IMR-90 (cell line): ENCODE measurements around the gene WRAP73. TPM values are rescaled to one million over a fixed set of nuclear protein-coding genes. Genes with fewer than 3 reads are reported as not detected.

ENCODE experiments used
- ATAC-seq: fragments of 200-7000 bp; cut with Tn5 transposase; 2 replicates; pipeline ENCODE4 v1.9.1; 2020; ENCODE audit warnings: low read depth, mild to moderate bottlenecking, moderate library complexity
- BruUV-seq: library from RNA; stranded (reverse); fragments of 400-500 nt; replicated peaks from 2 replicates; lab custom pipeline; 2021; lab: Mats Ljungman, UMichigan
- CTCF ChIA-PET: fragments of 300-600 bp; formaldehyde crosslinking; extraction: SDS; loops from one replicate; lab custom pipeline; 2021; ENCODE audit warnings: antibody characterized with exemption; lab: Yijun Ruan, JAX
- POLR2A ChIA-PET: fragments of 300-600 bp; sonication (Branson Sonifier 250); formaldehyde crosslinking; loops from one replicate; lab custom pipeline; 2022; ENCODE audit warnings: antibody characterized with exemption; ENCODE audit not compliant: unreplicated experiment; lab: Charles Lee
- DNase-seq: peaks from one replicate; pipeline ENCODE4 v3.0.0; 2013
- H2AFZ ChIP-seq: replicated peaks from 2 replicates; pipeline ENCODE3; 2013; ENCODE audit warnings: low read length, mild to moderate bottlenecking; ENCODE audit not compliant: poor library complexity
- H2AK5ac ChIP-seq: 2 replicates; pipeline ENCODE4 v1.6.1; 2013; ENCODE audit warnings: low read depth, low read length, inconsistent platforms
- H2AK9ac ChIP-seq: replicated peaks from 2 replicates; pipeline ENCODE3; 2013; ENCODE audit warnings: mild to moderate bottlenecking, low read depth, low read length, moderate library complexity; ENCODE audit not compliant: poor library complexity
- H2BK120ac ChIP-seq: 2 replicates; pipeline ENCODE4 v1.6.1; 2013; ENCODE audit warnings: low read depth, low read length, inconsistent platforms
- H2BK15ac ChIP-seq: 3 replicates; pipeline ENCODE4 v1.6.1; 2013; ENCODE audit warnings: low read depth, low read length, inconsistent platforms
- H2BK20ac ChIP-seq: 2 replicates; pipeline ENCODE4 v1.6.1; 2013; ENCODE audit warnings: low read depth, mild to moderate bottlenecking, inconsistent platforms, low read length, moderate library complexity
- H2BK5ac ChIP-seq: 2 replicates; pipeline ENCODE4 v1.6.1; 2013; ENCODE audit warnings: mild to moderate bottlenecking, low read depth, low read length, inconsistent platforms; ENCODE audit not compliant: poor library complexity, severe bottlenecking
- H3K14ac ChIP-seq: replicated peaks from 2 replicates; pipeline ENCODE4 v1.6.1; 2013; ENCODE audit warnings: low read depth, low read length, inconsistent platforms
- H3K18ac ChIP-seq: 2 replicates; pipeline ENCODE4 v1.6.1; 2013; ENCODE audit warnings: low read depth, low read length, control low read depth
- H3K23ac ChIP-seq: 2 replicates; pipeline ENCODE4 v1.6.1; 2013; ENCODE audit warnings: low read depth, low read length, inconsistent platforms
- H3K27ac ChIP-seq: 2 replicates; pipeline ENCODE4 v1.5.1; 2013; ENCODE audit warnings: mild to moderate bottlenecking, control low read depth, low read length; ENCODE audit not compliant: insufficient read depth
- H3K27me3 ChIP-seq: 2 replicates; pipeline ENCODE4 v1.6.1; 2013; ENCODE audit warnings: low read length; ENCODE audit not compliant: control insufficient read depth, insufficient read depth
- H3K36me3 ChIP-seq: 2 replicates; pipeline ENCODE4 v1.6.1; 2013; ENCODE audit warnings: low read length, mixed read lengths; ENCODE audit not compliant: control insufficient read depth, insufficient read depth
- H3K4ac ChIP-seq: 2 replicates; pipeline ENCODE4 v1.6.1; 2013; ENCODE audit warnings: low read depth, low read length, inconsistent platforms
- H3K4me1 ChIP-seq: 2 replicates; pipeline ENCODE4 v1.6.1; 2013; ENCODE audit warnings: low read length, mixed read lengths; ENCODE audit not compliant: control insufficient read depth, insufficient read depth
- H3K4me2 ChIP-seq: 2 replicates; pipeline ENCODE4 v1.6.1; 2013; ENCODE audit warnings: low read depth, mild to moderate bottlenecking, control low read depth, low read length, moderate library complexity
- H3K4me3 ChIP-seq: 2 replicates; pipeline ENCODE4 v1.5.1; 2013; ENCODE audit warnings: low read depth, mild to moderate bottlenecking, control low read depth, low read length, moderate library complexity; ENCODE audit not compliant: insufficient read depth
- H3K56ac ChIP-seq: 2 replicates; pipeline ENCODE4 v1.6.1; 2013; ENCODE audit warnings: low read length, inconsistent platforms; ENCODE audit not compliant: insufficient read depth; ENCODE audit errors: extremely low read depth
- H3K79me1 ChIP-seq, 2 experiments: 2 replicates each; pipeline ENCODE4 v1.6.1; 2013; ENCODE audit warnings: low read length in 2 of 2, inconsistent platforms in 1 of 2, low read depth in 1 of 2
- H3K9ac ChIP-seq: 2 replicates; pipeline ENCODE4 v1.6.1; 2013; ENCODE audit warnings: low read depth, low read length, control low read depth
- H3K9me1 ChIP-seq: 2 replicates; pipeline ENCODE4 v1.6.1; 2013; ENCODE audit warnings: low read length, inconsistent platforms; ENCODE audit not compliant: insufficient read depth
- H3K9me3 ChIP-seq: 2 replicates; pipeline ENCODE4 v1.6.1; 2013; ENCODE audit warnings: low read length; ENCODE audit not compliant: control insufficient read depth, insufficient read depth
- H4K20me1 ChIP-seq: 2 replicates; pipeline ENCODE4 v1.6.1; 2013; ENCODE audit warnings: low read length, inconsistent platforms; ENCODE audit not compliant: insufficient read depth
- H4K5ac ChIP-seq: 2 replicates; pipeline ENCODE4 v1.6.1; 2013; ENCODE audit warnings: mild to moderate bottlenecking, low read depth, low read length, control low read depth
- H4K8ac ChIP-seq, 2 experiments: 2 replicates each; pipeline ENCODE4 v1.6.1; 2013; ENCODE audit warnings: low read depth in 2 of 2, low read length in 2 of 2, control low read depth in 1 of 2, inconsistent platforms in 1 of 2
- H4K91ac ChIP-seq: 2 replicates; pipeline ENCODE4 v1.6.1; 2013; ENCODE audit warnings: low read depth, low read length, inconsistent platforms; ENCODE audit not compliant: insufficient read depth
- BHLHE40 ChIP-seq: fragments of 150-350 bp; IDR thresholded peaks from 2 replicates; pipeline ENCODE4 v1.6.1; 2016; ENCODE audit warnings: mild to moderate bottlenecking, low read depth, low read length
- CEBPB ChIP-seq: IDR thresholded peaks from 2 replicates; pipeline ENCODE4 v1.6.1; 2012; ENCODE audit warnings: low read depth, low read length, improper control_type of control experiment
- CTCF ChIP-seq: conservative IDR thresholded peaks from 2 replicates; pipeline ENCODE4 v1.5.1; 2012; ENCODE audit warnings: mild to moderate bottlenecking, low read depth, low read length, improper control_type of control experiment
- ELK1 ChIP-seq: fragments of 150-350 bp; IDR thresholded peaks from 2 replicates; pipeline ENCODE4 v1.6.1; 2016; ENCODE audit warnings: low read depth, mild to moderate bottlenecking, low read length, moderate library complexity, borderline replicate concordance
- FOS ChIP-seq: fragments of 150-350 bp; IDR thresholded peaks from 2 replicates; pipeline ENCODE4 v1.6.1; 2016; ENCODE audit warnings: low read depth, low read length
- MAZ ChIP-seq: IDR thresholded peaks from 2 replicates; pipeline ENCODE4 v1.6.1; 2012; ENCODE audit warnings: low read depth, mild to moderate bottlenecking, low read length, improper control_type of control experiment, moderate library complexity, borderline replicate concordance
- MXI1 ChIP-seq: IDR thresholded peaks from 2 replicates; pipeline ENCODE4 v1.6.1; 2012; ENCODE audit warnings: low read depth, mild to moderate bottlenecking, low read length, moderate library complexity, borderline replicate concordance
- NFE2L2 ChIP-seq: fragments of 150-350 bp; IDR thresholded peaks from 2 replicates; pipeline ENCODE4 v1.6.1; 2016; ENCODE audit warnings: low read depth, mild to moderate bottlenecking, low read length
- RAD21 ChIP-seq: IDR thresholded peaks from 2 replicates; pipeline ENCODE4 v1.6.1; 2012; ENCODE audit warnings: low read length, improper control_type of control experiment
- RCOR1 ChIP-seq: IDR thresholded peaks from 2 replicates; pipeline ENCODE4 v1.6.1; 2012; ENCODE audit warnings: mild to moderate bottlenecking, low read length, improper control_type of control experiment; ENCODE audit not compliant: insufficient replicate concordance
- RFX5 ChIP-seq: IDR thresholded peaks from 2 replicates; pipeline ENCODE4 v1.8.0; 2012; ENCODE audit warnings: low read depth, mild to moderate bottlenecking, low read length, moderate library complexity
- SMC3 ChIP-seq: fragments of 150-350 bp; IDR thresholded peaks from 2 replicates; pipeline ENCODE4 v1.6.1; 2016; ENCODE audit warnings: low read depth, mild to moderate bottlenecking, antibody characterized with exemption, low read length, moderate library complexity
- USF2 ChIP-seq: fragments of 150-350 bp; IDR thresholded peaks from 2 replicates; pipeline ENCODE4 v1.6.1; 2017; ENCODE audit warnings: mild to moderate bottlenecking, antibody characterized with exemption, low read length, low read depth
- WGBS, 2 experiments: methylation state at CpG; one replicate each; pipeline versions ENCODE4 v1.1.5 to v1.1.7; 2013; ENCODE audit warnings: missing lambda C conversion rate in 2 of 2; ENCODE audit not compliant: insufficient read length in 1 of 2; ENCODE audit errors: extremely low coverage in 2 of 2; 5-methylcytosine and 5-hydroxymethylcytosine counted together
- dilution Hi-C: fragments of 300-500 bp; cut with HindIII; formaldehyde crosslinking; loops from one replicate; pipeline ENCODE4 v1.14.3; 2018; ENCODE audit warnings: low sequenced_read_pairs; ENCODE audit not compliant: unreplicated experiment
- in situ Hi-C: fragments of 300-500 bp; cut with MboI; formaldehyde crosslinking; loops from 3 replicates; pipeline ENCODE4 v1.14.3; 2019; ENCODE audit warnings: low sequenced_read_pairs, inconsistent platforms, mixed read lengths
- intact Hi-C: fragments of 100-400 bp; cut with micrococcal nuclease; formaldehyde crosslinking; loops from 2 replicates; pipeline ENCODE4 v1.10.0; 2022
- polyA plus RNA-seq, 3 experiments: library from polyadenylated mRNA; depleted of rRNA; stranded (reverse); fragments of >200 nt; gene quantifications; 2 replicates each; pipeline ENCODE4 v1.2.3, GENCODE V29; 2012; ENCODE audit warnings: low replicate concordance in 1 of 3
- total RNA-seq: library from RNA; depleted of rRNA; stranded (reverse); fragments of >200 nt; gene quantifications from 2 replicates; pipeline ENCODE4 v1.2.3, GENCODE V29; 2012

Gene WRAP73
- total and polyA plus RNA-seq, 2 of the 4 experiments (the other 2 are of a cell fraction) = 10.8 to 23.6 TPM

GRCh38 chr1:3671371-3672180 lies 21.7 kb upstream of the WRAP73 start:
- in situ Hi-C loops = no loop called here
- ChIA-PET POLR2A (no interaction called here), CTCF (no interaction called here)
- Histone ChIP-seq H3K4me1 (no peaks in the 10 kb centered on the region), H3K4me3 (no peak overlapping the region), H2BK15ac (no peak overlapping the region), H3K27me3 (peaks cover 26% of the 10 kb centered on the region; the same call in 1 of the 2 replicates), H3K14ac (no peak overlapping the region), H4K5ac (no peak overlapping the region), H3K56ac (no peak overlapping the region), H3K79me1 (no peaks in the 10 kb centered on the region), H2BK20ac (no peak overlapping the region), H4K91ac (no peak overlapping the region), H3K18ac (no peak overlapping the region), H2AK9ac (peak overlapping the region; percentile 16), H3K9me1 (no peaks in the 10 kb centered on the region), H3K9ac (no peak overlapping the region), H2AFZ (peak overlapping the region; percentile 32), H3K4ac (no peak overlapping the region), H4K20me1 (no peaks in the 10 kb centered on the region), H4K8ac (no peak overlapping the region), H2BK5ac (no peak overlapping the region), H3K23ac (no peak overlapping the region), H3K9me3 (no peaks in the 10 kb centered on the region), H3K27ac (no peak overlapping the region), H3K36me3 (no peaks in the 10 kb centered on the region), H2BK120ac (no peak overlapping the region), H2AK5ac (no peak overlapping the region), H3K4me2 (no peak overlapping the region)
- no TSS peak for BruUV-seq
- DNase-seq (no peak), ATAC-seq (no peak)
- dilution Hi-C loops = no loop called here
- intact Hi-C loops = no loop called here
- WGBS, 2 experiments = 19% methylated on average over 13 of the region's 29 CpGs; no CpG with 5 or more reads in 1 of the 2 experiments
- TF ChIP-seq MXI1 (no peak), NFE2L2 (no peak), CTCF (no peak), ELK1 (no peak), RAD21 (no peak), BHLHE40 (no peak), RCOR1 (no peak), SMC3 (no peak), CEBPB (no peak), USF2 (no peak), MAZ (no peak), RFX5 (no peak), FOS (no peak)
